Measurements from ENCODE around the gene RASA3. TPM values are rescaled to one million over a fixed set of nuclear protein-coding genes. Genes with fewer than 3 reads are reported as not detected.

The RASA3 gene
- total and polyA plus RNA-seq, 9 of the 15 experiments (the other 6 are each of a cell fraction or from before 2014, with no cell fraction given) = 0.72 to 25.3 (median 14.4) TPM

- no peak overlapping the region for H3K4me2 ChIP-seq (ENCODE audit: insufficient read depth, low read length)
- CTCF ChIA-PET (ENCODE audit: low intra/inter-chr PET ratio) = interaction anchor here (1.1 kb wide), 1 partner anchor 81 kb away, joined by 3 read pairs; no protein-coding TSS in a partner anchor
- no peak overlapping the region for H3K4me3 ChIP-seq
- WGBS (ENCODE audit: insufficient coverage, low coverage, missing lambda C conversion rate) = 57% methylated on average over 13 of the region's 14 CpGs
- H3K79me2 ChIP-seq (ENCODE audit: control insufficient read depth, insufficient read depth, low read length) = no peaks in the 10 kb centered on the region
- no peak for DNase-seq (ENCODE audit: extremely low read depth in 1 of 4, low spot score in 3 of 4)
- no peaks in the 10 kb centered on the region for H3K9me3 ChIP-seq (replicated peaks; ENCODE audit: control insufficient read depth, insufficient read depth, low read depth, low read length)
- no TSS peak for BruUV-seq (replicated peaks)
- intact Hi-C loops (cut with micrococcal nuclease) (loop anchor here (5.0 kb wide), 1 partner anchor 76 kb away; no protein-coding TSS in a partner anchor), in situ Hi-C loops (cut with MboI) (no loop called here)
- H2AFZ ChIP-seq (ENCODE audit: low read depth, low read length) = no peak overlapping the region
- no peaks in the 10 kb centered on the region for H3K27me3 ChIP-seq (ENCODE audit: control insufficient read depth in 2 of 2, insufficient read depth in 2 of 2, low read length in 2 of 2)
- H3K9ac ChIP-seq (ENCODE audit: insufficient read depth in 1 of 2, low read depth in 2 of 2, low read length in 2 of 2) = no peak overlapping the region
- H4K20me1 ChIP-seq (replicated peaks; ENCODE audit: control insufficient read depth, insufficient read depth, low read length) = no peaks in the 10 kb centered on the region
- H3K4me1 ChIP-seq (replicated peaks in 1 of 2; ENCODE audit: control insufficient read depth in 2 of 2, insufficient read depth in 2 of 2, low read length in 2 of 2) = peaks cover 8 to 29% of the 10 kb centered on the region in 2 experiments; a peak in 3 of 5 replicates
- no peak for ATAC-seq
- FAIRE-seq = no peak
- POLR2A ChIA-PET = no interaction called here
- H3K9me1 ChIP-seq (ENCODE audit: control insufficient read depth, insufficient read depth, low read length) = no peaks in the 10 kb centered on the region
- no peaks in the 10 kb centered on the region for H3K36me3 ChIP-seq (ENCODE audit: control insufficient read depth, insufficient read depth, low read length)
- H3K27ac ChIP-seq (ENCODE audit: extremely low read depth, low read depth, low read length) = no peak overlapping the region
- TF ChIP-seq ZNF764 (CRISPR knock-in tag; IDR thresholded peaks at IDR 0.05; ENCODE audit: low read depth) = no peak
- no peak for TF ChIP-seq TOE1 (IDR thresholded peaks at IDR 0.05; ENCODE audit: borderline replicate concordance)
- no peak for TF ChIP-seq TOE1 (CRISPR knock-in tag; IDR thresholded peaks at IDR 0.05; ENCODE audit: borderline replicate concordance, low read depth)
- TF ChIP-seq TCF7L2 (IDR thresholded peaks at IDR 0.05; ENCODE audit: low read depth, low read length) = no peak
- TF ChIP-seq EP400 (IDR thresholded peaks at IDR 0.05) = no peak
- TF ChIP-seq CXXC5 (CRISPR knock-in tag; IDR thresholded peaks at IDR 0.05) = no peak
- no peak for TF ChIP-seq PBX2 (CRISPR knock-in tag; IDR thresholded peaks at IDR 0.05; ENCODE audit: low read depth)
- TF ChIP-seq PBX2 (tag; conservative IDR thresholded peaks at IDR 0.05; ENCODE audit: low read depth) = no peak
- no peak for TF ChIP-seq TSHZ1 (CRISPR knock-in tag; IDR thresholded peaks at IDR 0.05)
- TF ChIP-seq PHF20 (IDR thresholded peaks at IDR 0.05; ENCODE audit: partially characterized antibody) = no peak
- TF ChIP-seq FOS (IDR thresholded peaks at IDR 0.05; ENCODE audit: extremely low read depth, insufficient read length) = no peak
- no peak for TF ChIP-seq STAT6 (CRISPR knock-in tag; IDR thresholded peaks at IDR 0.05)
- TF ChIP-seq CREM (IDR thresholded peaks at IDR 0.05; ENCODE audit: low read depth) = no peak
- no peak for TF ChIP-seq U2AF2 (optimal IDR thresholded peaks at IDR 0.05; ENCODE audit: low read depth, low read length)
- no peak for TF ChIP-seq HOXB6 (CRISPR knock-in tag; IDR thresholded peaks at IDR 0.05; ENCODE audit: borderline replicate concordance)
- no peak for TF ChIP-seq CBFA2T3 (IDR thresholded peaks at IDR 0.05)
Measured at GRCh38 chr13:114146173-114146572, 13.8 kb upstream of the RASA3 start.

Measured in K562 (cell line).